GM12872 (cell line): ENCODE results near the gene ATXN7.

Experiments
- TF ChIP-seq, protein P1 (sequence below): IDR thresholded peaks from 3 replicates; pipeline ENCODE4 v1.5.1; 2011; ENCODE audit warnings: low read depth, mild to moderate bottlenecking, low read length, moderate library complexity; ENCODE audit not compliant: insufficient read depth

The ATXN7 gene

DNA sequence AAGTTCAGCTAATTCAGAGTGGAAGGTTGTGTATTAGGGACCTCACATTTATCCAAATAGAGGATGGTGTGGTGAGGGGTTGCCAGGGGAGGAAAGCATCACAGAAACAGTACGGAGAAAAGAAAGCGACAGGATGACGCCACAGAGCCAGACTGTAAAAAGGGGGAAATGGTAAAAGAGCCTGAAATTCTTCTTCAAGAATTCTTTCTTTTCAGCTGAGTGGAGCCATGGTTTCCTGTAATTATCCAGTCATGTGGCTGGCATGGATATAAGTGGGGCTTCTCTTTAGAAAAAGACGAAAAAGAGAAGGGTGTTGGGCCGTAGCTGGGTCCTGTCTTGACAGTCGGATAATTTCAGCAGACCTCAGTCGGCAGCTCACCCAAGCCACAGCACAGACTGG, 184.1 kb downstream of the ATXN7 start:
- TF ChIP-seq, protein P1, sequence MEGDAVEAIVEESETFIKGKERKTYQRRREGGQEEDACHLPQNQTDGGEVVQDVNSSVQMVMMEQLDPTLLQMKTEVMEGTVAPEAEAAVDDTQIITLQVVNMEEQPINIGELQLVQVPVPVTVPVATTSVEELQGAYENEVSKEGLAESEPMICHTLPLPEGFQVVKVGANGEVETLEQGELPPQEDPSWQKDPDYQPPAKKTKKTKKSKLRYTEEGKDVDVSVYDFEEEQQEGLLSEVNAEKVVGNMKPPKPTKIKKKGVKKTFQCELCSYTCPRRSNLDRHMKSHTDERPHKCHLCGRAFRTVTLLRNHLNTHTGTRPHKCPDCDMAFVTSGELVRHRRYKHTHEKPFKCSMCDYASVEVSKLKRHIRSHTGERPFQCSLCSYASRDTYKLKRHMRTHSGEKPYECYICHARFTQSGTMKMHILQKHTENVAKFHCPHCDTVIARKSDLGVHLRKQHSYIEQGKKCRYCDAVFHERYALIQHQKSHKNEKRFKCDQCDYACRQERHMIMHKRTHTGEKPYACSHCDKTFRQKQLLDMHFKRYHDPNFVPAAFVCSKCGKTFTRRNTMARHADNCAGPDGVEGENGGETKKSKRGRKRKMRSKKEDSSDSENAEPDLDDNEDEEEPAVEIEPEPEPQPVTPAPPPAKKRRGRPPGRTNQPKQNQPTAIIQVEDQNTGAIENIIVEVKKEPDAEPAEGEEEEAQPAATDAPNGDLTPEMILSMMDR = no peak

DNA sequence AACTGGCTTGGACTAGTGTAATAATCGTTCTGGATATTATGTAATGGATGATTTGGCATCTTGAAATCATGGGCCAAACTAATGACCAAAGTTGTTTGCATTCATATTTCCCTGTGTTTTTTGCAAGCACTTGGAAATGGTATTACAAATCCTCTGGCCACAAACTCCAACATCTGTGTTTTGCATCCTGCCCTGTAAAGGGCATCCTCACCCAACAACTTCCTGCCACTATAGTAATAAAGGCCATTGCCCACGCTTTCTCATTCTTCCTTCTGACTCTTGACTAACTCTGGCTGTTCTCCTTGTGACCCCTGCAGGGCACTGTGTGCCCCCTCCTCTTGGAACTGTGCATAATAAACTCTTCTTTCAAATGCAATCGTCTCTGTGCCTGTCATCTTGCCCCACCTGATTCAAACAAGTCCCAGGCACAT, 185.0 kb downstream of the ATXN7 start:
- TF ChIP-seq, protein P1 = no peak

DNA sequence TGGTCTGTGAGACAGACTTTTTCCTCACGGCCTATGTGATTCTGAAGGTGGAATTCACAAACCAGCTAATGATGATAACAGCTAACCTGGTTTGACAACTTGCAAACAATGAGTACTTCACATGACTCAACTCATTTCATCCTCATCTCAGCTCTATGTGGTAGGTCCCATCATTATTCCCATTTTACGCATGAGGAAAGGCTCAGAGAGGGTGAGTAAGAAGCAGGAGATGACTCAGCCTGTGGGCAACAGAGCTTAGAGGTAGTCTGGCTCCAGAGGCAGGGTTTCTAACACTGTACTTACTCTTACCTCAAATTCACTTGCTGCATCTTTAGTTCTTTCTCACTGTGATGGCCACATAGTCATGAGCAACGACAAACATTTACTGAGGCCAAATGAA, 185.5 kb downstream of the ATXN7 start:
- TF ChIP-seq, protein P1 = no peak

DNA sequence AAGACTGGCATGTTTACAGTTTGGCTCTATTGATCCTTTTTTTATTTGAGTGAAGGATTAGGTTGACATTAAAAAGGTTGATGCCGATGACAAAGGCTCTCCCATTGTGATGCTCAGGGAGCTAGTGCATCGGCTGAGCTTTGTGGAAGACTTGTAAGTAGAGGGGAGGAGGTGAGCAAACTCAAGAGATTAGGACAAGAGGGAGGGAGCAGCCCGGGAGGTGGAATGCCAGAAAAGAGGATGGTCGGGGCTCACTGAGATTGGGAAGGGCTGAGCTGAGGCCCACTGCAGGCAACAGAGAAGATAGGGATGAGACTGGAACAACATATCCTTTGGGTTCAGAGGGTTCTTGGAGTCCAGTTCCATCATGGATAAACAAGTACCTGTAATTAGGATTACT, 186.2 kb downstream of the ATXN7 start:
- TF ChIP-seq, protein P1 = no peak
